Stimulated activated naive CD8-positive, alpha-beta T cell treated with anti-CD3 and anti-CD28 coated beads, Interleukin-15, amount 100 ng/mL, for 72 hours (primary cell): ENCODE data around the gene VWA2.

Source experiments
- ATAC-seq: fragments of 150-1000 bp; cut with Tn5 transposase; 2 replicates; pipeline ENCODE4 v1.10.0; 2021; ENCODE audit warnings: mild to moderate bottlenecking, moderate library complexity
- DNase-seq, 2 donors: peaks; one replicate each; pipeline ENCODE4 v3.0.0; 2021 to 2022
- H3K27ac Mint-ChIP-seq, 2 donors: one replicate each; pipeline ENCODE4 v1.8.0; 2022; ENCODE audit warnings: mild to moderate bottlenecking in 2 of 2, mixed read lengths in 2 of 2, moderate library complexity in 2 of 2
- H3K27me3 Mint-ChIP-seq: one replicate; pipeline ENCODE4 v1.8.0; 2022; ENCODE audit warnings: mixed read lengths
- H3K4me1 Mint-ChIP-seq: one replicate; pipeline ENCODE4 v1.8.0; 2022; ENCODE audit warnings: mild to moderate bottlenecking, mixed read lengths
- H3K4me3 Mint-ChIP-seq, 2 donors: one replicate each; pipeline ENCODE4 v1.8.0; 2022; ENCODE audit warnings: mild to moderate bottlenecking in 2 of 2, mixed read lengths in 2 of 2, moderate library complexity in 1 of 2
- H3K9me3 Mint-ChIP-seq, 2 donors: one replicate each; pipeline ENCODE4 v1.8.0; 2022; ENCODE audit warnings: mixed read lengths in 2 of 2

VWA2 gene

GRCh38 chr10:114239117-114239993 lies at the start of gene VWA2:
TSS of gene VWA2 (plus strand) at chr10:114239254. CDS start at chr10:114248714, 9,460 bp downstream.
- Mint-ChIP-seq H3K4me1 (peaks cover 10% of the 10 kb centered on the region), H3K27me3 (peaks cover 79% of the 10 kb centered on the region), H3K4me3 (peak within 1 kb of the TSS; percentile 66 to 68), H3K9me3 (no peaks in the 10 kb centered on the region), H3K27ac (no peak within 1 kb of the TSS)
- ATAC-seq: peak; percentile 83
- DNase-seq: peak; percentile 41 to 42

GRCh38 chr10:114189700-114190099 lies 49.4 kb upstream of the VWA2 start:
- ATAC-seq (no peak), DNase-seq (no peak)
- Mint-ChIP-seq H3K4me3 (no peak overlapping the region), H3K9me3 (no peaks in the 10 kb centered on the region), H3K4me1 (peaks cover 5% of the 10 kb centered on the region), H3K27ac (no peak overlapping the region), H3K27me3 (peaks cover 22% of the 10 kb centered on the region)

- Mint-ChIP-seq H3K27ac (no peak overlapping the region), H3K4me1 (peaks cover 15% of the 10 kb centered on the region), H3K27me3 (peaks cover 61% of the 10 kb centered on the region), H3K4me3 (no peak overlapping the region), H3K9me3 (no peaks in the 10 kb centered on the region)
- DNase-seq (no peak), ATAC-seq (peak; percentile 96)
Measured at GRCh38 chr10:114195079-114195478, 44.0 kb upstream of the VWA2 start.

- DNase-seq (no peak), ATAC-seq (no peak)
- Mint-ChIP-seq H3K27me3 (peaks cover 63% of the 10 kb centered on the region), H3K4me3 (no peak overlapping the region), H3K27ac (no peak overlapping the region), H3K4me1 (peaks cover 15% of the 10 kb centered on the region), H3K9me3 (no peaks in the 10 kb centered on the region)
Measured at GRCh38 chr10:114199239-114199638, 39.8 kb upstream of the VWA2 start.

GRCh38 chr10:114202812-114203211 lies 36.2 kb upstream of the VWA2 start:
- Mint-ChIP-seq H3K4me3 (no peak overlapping the region), H3K4me1 (no peaks in the 10 kb centered on the region), H3K27me3 (peaks cover 34% of the 10 kb centered on the region), H3K9me3 (no peaks in the 10 kb centered on the region), H3K27ac (no peak overlapping the region)
- ATAC-seq (no peak), DNase-seq (no peak)

- Mint-ChIP-seq H3K9me3 (no peaks in the 10 kb centered on the region), H3K27me3 (peaks cover 21% of the 10 kb centered on the region), H3K4me3 (no peak overlapping the region), H3K4me1 (no peaks in the 10 kb centered on the region), H3K27ac (no peak overlapping the region)
- ATAC-seq (no peak), DNase-seq (no peak)
Measured at GRCh38 chr10:114206902-114207301, 32.2 kb upstream of the VWA2 start.

GRCh38 chr10:114207349-114207748 lies 31.7 kb upstream of the VWA2 start:
- no peaks in the 10 kb centered on the region for H3K9me3 Mint-ChIP-seq
- H3K4me1 Mint-ChIP-seq: no peaks in the 10 kb centered on the region
- peaks cover 17% of the 10 kb centered on the region for H3K27me3 Mint-ChIP-seq
- DNase-seq (no peak), ATAC-seq (no peak)
- no peak overlapping the region for H3K4me3 Mint-ChIP-seq
- no peak overlapping the region for H3K27ac Mint-ChIP-seq

- Mint-ChIP-seq H3K4me3 (no peak overlapping the region), H3K27me3 (peaks cover 9% of the 10 kb centered on the region), H3K9me3 (no peaks in the 10 kb centered on the region), H3K27ac (no peak overlapping the region), H3K4me1 (no peaks in the 10 kb centered on the region)
- ATAC-seq (no peak), DNase-seq (no peak)
Measured at GRCh38 chr10:114208351-114208750, 30.7 kb upstream of the VWA2 start.

- H3K27me3 Mint-ChIP-seq: peaks cover 12% of the 10 kb centered on the region
- no peak for ATAC-seq
- no peak overlapping the region for H3K4me3 Mint-ChIP-seq
- no peak for DNase-seq
- no peaks in the 10 kb centered on the region for H3K4me1 Mint-ChIP-seq
- no peak overlapping the region for H3K27ac Mint-ChIP-seq
- no peaks in the 10 kb centered on the region for H3K9me3 Mint-ChIP-seq
Measured at GRCh38 chr10:114212153-114212552, 26.9 kb upstream of the VWA2 start.

- Mint-ChIP-seq H3K27ac (no peak overlapping the region), H3K9me3 (no peaks in the 10 kb centered on the region), H3K27me3 (peaks cover 8% of the 10 kb centered on the region), H3K4me3 (no peak overlapping the region), H3K4me1 (peaks cover under 1% of the 10 kb centered on the region)
- ATAC-seq: no peak
- DNase-seq: no peak
Measured at GRCh38 chr10:114215033-114215432, 24.0 kb upstream of the VWA2 start.

- H3K4me3 Mint-ChIP-seq: no peak overlapping the region
- H3K27ac Mint-ChIP-seq: no peak overlapping the region
- peaks cover 28% of the 10 kb centered on the region for H3K27me3 Mint-ChIP-seq
- no peak for DNase-seq
- ATAC-seq: no peak
- peaks cover 5% of the 10 kb centered on the region for H3K4me1 Mint-ChIP-seq
- no peaks in the 10 kb centered on the region for H3K9me3 Mint-ChIP-seq
Measured at GRCh38 chr10:114220281-114220680, 18.8 kb upstream of the VWA2 start.

GRCh38 chr10:114221235-114221634 lies 17.8 kb upstream of the VWA2 start:
- H3K9me3 Mint-ChIP-seq: no peaks in the 10 kb centered on the region
- ATAC-seq (no peak), DNase-seq (no peak)
- peaks cover 31% of the 10 kb centered on the region for H3K27me3 Mint-ChIP-seq
- no peak overlapping the region for H3K27ac Mint-ChIP-seq
- peaks cover 5% of the 10 kb centered on the region for H3K4me1 Mint-ChIP-seq
- H3K4me3 Mint-ChIP-seq: no peak overlapping the region

- Mint-ChIP-seq H3K27me3 (peaks cover 26% of the 10 kb centered on the region), H3K27ac (no peak overlapping the region)
Measured at GRCh38 chr10:114223066-114223465, 16.0 kb upstream of the VWA2 start.

GRCh38 chr10:114228156-114228555 lies 10.9 kb upstream of the VWA2 start:
- H3K9me3 Mint-ChIP-seq: no peaks in the 10 kb centered on the region
- no peak overlapping the region for H3K27ac Mint-ChIP-seq
- H3K4me1 Mint-ChIP-seq: no peaks in the 10 kb centered on the region
- ATAC-seq (no peak), DNase-seq (no peak)
- peaks cover 45% of the 10 kb centered on the region for H3K27me3 Mint-ChIP-seq
- H3K4me3 Mint-ChIP-seq: no peak overlapping the region

More at GRCh38 chr10:114223066-114223465, 16.0 kb upstream of the VWA2 start:
- H3K4me1 Mint-ChIP-seq: peaks cover 5% of the 10 kb centered on the region
- ATAC-seq: no peak
- no peak for DNase-seq
- H3K4me3 Mint-ChIP-seq: no peak overlapping the region
- no peaks in the 10 kb centered on the region for H3K9me3 Mint-ChIP-seq

GRCh38 chr10:114232561-114233176 lies 6.4 kb upstream of the VWA2 start:
- Mint-ChIP-seq H3K9me3 (no peaks in the 10 kb centered on the region), H3K4me3 (no peak overlapping the region), H3K27ac (no peak overlapping the region), H3K4me1 (peaks cover 20% of the 10 kb centered on the region), H3K27me3 (peaks cover 47% of the 10 kb centered on the region)
- no peak for ATAC-seq
- no peak for DNase-seq

- no peak overlapping the region for H3K27ac Mint-ChIP-seq
Measured at GRCh38 chr10:114233482-114233881, 5.6 kb upstream of the VWA2 start.

More at GRCh38 chr10:114233482-114233881, 5.6 kb upstream of the VWA2 start:
- ATAC-seq (no peak), DNase-seq (no peak)
- Mint-ChIP-seq H3K9me3 (no peaks in the 10 kb centered on the region), H3K4me1 (peaks cover 20% of the 10 kb centered on the region), H3K27me3 (peaks cover 49% of the 10 kb centered on the region), H3K4me3 (no peak overlapping the region)
